Measurements from ENCODE around the gene PRSS21. TPM values are rescaled to one million over a fixed set of nuclear protein-coding genes. Genes with fewer than 3 reads are reported as not detected.
A peak's percentile ranks its signal among the peaks of the same experiment; 100 is the strongest.

The PRSS21 gene
- total RNA-seq, 1 donor from 2014 or later, result not detected

- no peak for ATAC-seq
- DNase-seq (ENCODE audit: low spot score), result no peak
Measured at GRCh38 chr16:2841606-2842339, 24.7 kb downstream of the PRSS21 start.

DNA sequence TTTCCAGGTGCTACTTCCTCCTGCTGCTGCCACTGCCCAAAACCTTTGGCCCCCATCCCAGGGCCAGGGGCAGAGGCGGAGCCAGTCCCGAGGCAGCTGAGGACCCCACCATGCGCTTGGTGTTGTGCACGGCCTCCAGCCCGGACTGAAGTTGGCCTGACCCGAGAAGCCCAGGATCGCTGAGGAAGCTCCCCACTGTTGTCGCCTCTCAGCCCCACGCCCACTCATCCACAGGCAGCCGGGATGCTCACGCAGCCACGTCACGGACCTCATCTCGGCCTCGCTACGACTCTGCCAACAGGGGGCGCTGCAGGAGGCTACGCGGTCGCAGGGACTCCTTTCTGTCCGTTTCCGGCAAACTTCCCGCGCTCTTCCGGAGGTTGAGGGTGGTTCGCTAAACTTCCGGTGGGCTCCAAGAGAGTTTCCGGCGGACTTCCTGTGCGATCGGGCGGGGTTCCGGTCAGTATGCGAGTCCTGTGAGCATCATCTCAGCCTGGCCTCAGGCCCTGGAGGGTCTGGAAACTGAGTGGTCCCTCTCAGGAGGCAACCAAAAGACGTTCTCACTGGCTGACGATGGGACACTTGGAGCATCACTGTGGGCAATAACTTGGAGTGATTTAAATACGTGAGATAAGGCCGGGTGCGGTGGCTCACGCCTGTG lies 25.4 kb downstream of the PRSS21 start:
- peak; percentile 31 for ATAC-seq
- DNase-seq (ENCODE audit: low spot score), result no peak

DNA sequence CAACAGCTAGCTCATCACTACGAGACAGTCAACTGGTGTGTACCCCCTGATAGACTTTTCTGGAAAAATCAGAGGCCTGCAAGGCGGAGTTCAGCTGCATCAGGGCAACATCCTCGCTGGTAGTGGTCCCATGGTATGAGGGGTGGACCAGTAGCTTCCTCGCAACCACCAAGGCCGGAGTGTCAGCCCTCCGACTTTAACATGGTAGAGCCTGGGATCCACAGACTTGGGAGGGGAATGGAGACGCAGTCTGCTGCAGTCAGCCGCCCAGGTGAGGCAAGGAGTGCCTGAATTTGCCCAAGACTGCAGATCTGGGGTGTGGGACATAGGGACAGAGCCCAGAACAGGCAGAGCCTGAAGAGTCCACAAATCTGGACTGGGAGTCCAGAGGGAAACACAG lies 26.5 kb downstream of the PRSS21 start:
- DNase-seq (ENCODE audit: low spot score), result no peak

GRCh38 chr16:2845116-2845515 lies 28.1 kb downstream of the PRSS21 start:
- ATAC-seq (no peak), DNase-seq (ENCODE audit: low spot score) (no peak)

More for the DNA sequence above, 26.5 kb downstream of the PRSS21 start:
- no peak for ATAC-seq

DNA sequence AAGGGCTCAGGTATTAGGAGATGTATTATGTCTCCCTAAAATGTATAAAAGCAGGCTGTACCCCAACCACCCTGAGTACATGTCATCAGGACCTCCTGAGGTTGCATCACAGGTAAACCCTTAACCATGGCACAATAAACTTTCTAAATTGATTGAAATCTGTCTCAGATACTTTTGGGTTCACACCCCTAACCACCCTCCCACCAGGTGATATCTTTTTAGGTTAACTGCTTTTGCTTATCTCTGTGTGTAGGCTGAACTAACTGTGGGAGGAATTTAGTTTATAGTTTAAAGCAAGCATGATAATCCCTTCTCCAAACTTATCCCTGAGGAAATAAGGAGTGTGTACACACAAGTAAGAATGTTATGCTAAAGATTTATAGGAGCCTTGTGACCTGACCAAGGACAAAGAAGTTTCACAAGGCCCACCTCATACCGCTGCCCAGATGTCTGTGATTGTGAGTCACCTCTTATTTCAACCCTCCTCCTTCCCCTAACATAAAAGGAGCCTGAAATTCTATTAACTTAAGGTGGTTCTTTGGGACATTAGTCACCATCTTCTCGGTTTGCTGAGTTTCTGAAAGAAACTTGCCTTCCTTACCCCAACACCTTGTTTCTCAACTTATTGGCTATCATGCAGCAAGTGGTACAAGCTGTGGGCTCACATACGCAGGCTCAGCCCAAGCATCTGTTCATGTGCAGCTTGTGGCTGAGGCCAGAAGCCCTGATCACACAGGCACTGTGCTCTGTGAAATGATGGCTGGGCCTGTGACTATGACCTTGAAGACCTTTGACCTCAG lies 29.7 kb downstream of the PRSS21 start:
- no peak for ATAC-seq
- DNase-seq (ENCODE audit: low spot score), result no peak

GRCh38 chr16:2848933-2849725 lies 32.1 kb downstream of the PRSS21 start:
- ATAC-seq, result no peak
- DNase-seq (ENCODE audit: low spot score), result no peak

GRCh38 chr16:2852003-2852730 lies 35.1 kb downstream of the PRSS21 start:
- DNase-seq (ENCODE audit: low spot score), result no peak

GRCh38 chr16:2852731-2853507 lies 35.9 kb downstream of the PRSS21 start:
- no peak for ATAC-seq

More at GRCh38 chr16:2852003-2852730, 35.1 kb downstream of the PRSS21 start:
- no peak for ATAC-seq

GRCh38 chr16:2853531-2854073 lies 36.6 kb downstream of the PRSS21 start:
- no peak for ATAC-seq
- DNase-seq (ENCODE audit: low spot score), result no peak

More at GRCh38 chr16:2852731-2853507, 35.9 kb downstream of the PRSS21 start:
- no peak for DNase-seq (ENCODE audit: low spot score)

DNA sequence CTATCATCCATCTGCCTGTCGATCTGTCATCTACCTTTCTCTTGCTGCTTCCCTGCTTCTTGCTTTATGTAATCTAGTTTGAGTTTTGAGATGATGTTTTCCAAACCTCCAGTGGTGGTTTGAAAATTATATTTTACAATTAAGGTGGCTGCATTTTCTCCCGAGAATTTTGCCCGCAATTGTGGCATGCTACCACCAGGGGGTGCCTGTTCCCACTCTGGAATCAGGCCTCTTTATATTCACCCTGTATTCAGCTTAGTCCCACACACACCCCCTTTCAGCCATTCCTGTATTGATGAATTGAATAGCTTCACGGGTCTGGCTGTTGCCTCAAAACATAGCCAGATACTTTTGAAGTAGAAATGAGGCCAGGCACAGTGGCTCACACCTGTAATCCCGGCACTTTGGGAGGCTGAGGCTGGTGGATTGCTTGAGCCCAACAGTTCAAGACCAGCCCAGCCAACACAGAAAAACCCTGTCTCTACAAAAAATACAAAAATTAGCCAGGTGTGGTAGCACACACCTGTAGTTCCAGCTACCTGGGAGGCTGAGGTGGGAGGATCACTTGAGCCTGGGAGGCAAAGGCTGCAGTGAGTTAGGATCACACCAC lies 37.8 kb downstream of the PRSS21 start:
- DNase-seq (ENCODE audit: low spot score) (no peak), ATAC-seq (no peak)

GRCh38 chr16:2855536-2855935 lies 38.5 kb downstream of the PRSS21 start:
- ATAC-seq (no peak), DNase-seq (ENCODE audit: low spot score) (no peak)

DNA sequence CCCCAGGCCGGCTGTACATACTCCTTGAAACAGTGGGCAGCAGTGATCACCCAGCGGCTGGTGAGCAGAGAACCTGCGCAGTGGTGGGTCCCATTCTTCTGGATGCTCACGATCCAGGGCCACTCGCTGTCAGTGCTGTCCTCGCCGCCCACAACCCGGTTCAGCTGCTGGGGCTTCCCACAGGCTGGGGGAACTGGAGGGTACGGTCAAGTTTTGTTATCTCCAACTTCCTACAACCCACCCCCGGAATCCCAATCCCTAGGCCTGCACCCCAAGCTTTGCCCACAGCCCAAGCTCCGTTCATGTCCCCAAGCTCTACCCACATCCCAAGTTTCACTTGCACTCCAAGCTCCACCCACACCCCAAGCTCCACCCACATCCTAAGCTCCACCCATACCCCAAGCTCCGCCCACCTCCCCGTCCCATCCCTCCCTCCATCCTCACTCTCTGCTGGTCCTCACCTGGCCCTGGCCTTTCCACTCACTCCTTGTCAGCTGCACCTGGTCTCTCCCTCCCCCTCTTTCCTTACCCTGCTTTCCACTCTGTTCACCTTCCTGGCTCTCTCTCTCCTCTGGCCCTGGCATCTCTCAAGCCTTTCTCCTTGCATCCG lies 39.1 kb downstream of the PRSS21 start:
- ATAC-seq (no peak), DNase-seq (ENCODE audit: low spot score) (no peak)

- DNase-seq (ENCODE audit: low spot score) (no peak), ATAC-seq (no peak)
Measured at GRCh38 chr16:2856686-2857450, 39.8 kb downstream of the PRSS21 start.

GRCh38 chr16:2857451-2858244 lies 40.6 kb downstream of the PRSS21 start, which contains the start of gene PRSS22:
Gene PRSS22, minus strand, starts transcription at chr16:2858170. Its CDS starts 66 bp downstream, at chr16:2858104.
- DNase-seq (ENCODE audit: low spot score) (no peak), ATAC-seq (peak; percentile 40)

- ATAC-seq (peak; percentile 48), DNase-seq (ENCODE audit: low spot score) (no peak)
Measured at GRCh38 chr16:2858245-2859025, 41.4 kb downstream of the PRSS21 start.
